Prostate gland (tissue), 2 donors: ENCODE data around the gene PCDHGA5. TPM values are rescaled to one million over a fixed set of nuclear protein-coding genes. Genes with fewer than 3 reads are reported as not detected.
A peak's percentile ranks its signal among the peaks of the same experiment; 100 is the strongest.
"Not testable (repeated sequence)": the region's sequence is repeated elsewhere in the genome, so short reads cannot be mapped to it uniquely, and the experiment has no call there.

Experiments
- DNase-seq: peaks from one replicate; pipeline ENCODE4 v3.0.0-alpha.2; 2019; ENCODE audit warnings: low spot score
- H3K27ac ChIP-seq, 2 donors: fragments of 200-600 bp; sonication (generic); 2 replicates each; pipeline ENCODE4 v1.5.1; 2017 to 2019
- H3K27me3 ChIP-seq: fragments of 200-600 bp; sonication (generic); replicated peaks from 2 replicates; pipeline ENCODE4 v1.5.1; 2019; ENCODE audit not compliant: insufficient read depth
- H3K36me3 ChIP-seq, 2 donors: fragments of 200-600 bp; sonication (generic); 1 replicate in 1 of 2; 2 replicates in 1 of 2; pipeline versions ENCODE4 v1.5.1 to v1.8.1; 2017 to 2019
- H3K4me1 ChIP-seq: fragments of 200-600 bp; sonication (generic); replicated peaks from 2 replicates; pipeline ENCODE4 v1.5.1; 2019
- H3K4me3 ChIP-seq, 2 donors: fragments of 200-600 bp; sonication (generic); 2 replicates each; pipeline ENCODE4 v1.5.1; 2017 to 2019
- H3K9me3 ChIP-seq: fragments of 200-600 bp; sonication (generic); 2 replicates; pipeline ENCODE4 v1.5.1; 2017
- POLR2A ChIP-seq: fragments of 450-650 bp; IDR thresholded peaks from one replicate; pipeline ENCODE4 v1.6.1; 2016; ENCODE audit warnings: antibody characterized with exemption, mild to moderate bottlenecking
- POLR2AphosphoS5 ChIP-seq: sonication (generic); formaldehyde crosslinking; IDR thresholded peaks from one replicate; pipeline ENCODE4 v1.6.1; 2017; ENCODE audit warnings: antibody characterized with exemption
- WGBS: methylation state at CpG from one replicate; pipeline ENCODE4 v1.1.5; 2018; 5-methylcytosine and 5-hydroxymethylcytosine counted together
- intact Hi-C: fragments of 100-400 bp; cut with DNase I; formaldehyde crosslinking; loops from one replicate; pipeline ENCODE4 v1.14.2; 2022
- total RNA-seq, 2 donors: library from RNA; depleted of rRNA; stranded (reverse); fragments of >200 nt; gene quantifications; one replicate each; pipeline ENCODE4 v1.1.0, GENCODE V29; 2016
- TF ChIP-seq, protein P1 (sequence below), 4 experiments: fragments of 200-600 bp in 2 of 4; fragments of 450-650 bp in 2 of 4; sonication (generic) in 2 of 4; IDR thresholded peaks; 1 replicate in 3 of 4; 2 replicates in 1 of 4; pipeline ENCODE4 v1.5.1; 2016 to 2019; ENCODE audit warnings: antibody characterized with exemption in 4 of 4, mild to moderate bottlenecking in 2 of 4, moderate library complexity in 2 of 4

Gene PCDHGA5
- total RNA-seq, 2 donors from 2014 or later, result 4.1 to 4.8 TPM

DNA sequence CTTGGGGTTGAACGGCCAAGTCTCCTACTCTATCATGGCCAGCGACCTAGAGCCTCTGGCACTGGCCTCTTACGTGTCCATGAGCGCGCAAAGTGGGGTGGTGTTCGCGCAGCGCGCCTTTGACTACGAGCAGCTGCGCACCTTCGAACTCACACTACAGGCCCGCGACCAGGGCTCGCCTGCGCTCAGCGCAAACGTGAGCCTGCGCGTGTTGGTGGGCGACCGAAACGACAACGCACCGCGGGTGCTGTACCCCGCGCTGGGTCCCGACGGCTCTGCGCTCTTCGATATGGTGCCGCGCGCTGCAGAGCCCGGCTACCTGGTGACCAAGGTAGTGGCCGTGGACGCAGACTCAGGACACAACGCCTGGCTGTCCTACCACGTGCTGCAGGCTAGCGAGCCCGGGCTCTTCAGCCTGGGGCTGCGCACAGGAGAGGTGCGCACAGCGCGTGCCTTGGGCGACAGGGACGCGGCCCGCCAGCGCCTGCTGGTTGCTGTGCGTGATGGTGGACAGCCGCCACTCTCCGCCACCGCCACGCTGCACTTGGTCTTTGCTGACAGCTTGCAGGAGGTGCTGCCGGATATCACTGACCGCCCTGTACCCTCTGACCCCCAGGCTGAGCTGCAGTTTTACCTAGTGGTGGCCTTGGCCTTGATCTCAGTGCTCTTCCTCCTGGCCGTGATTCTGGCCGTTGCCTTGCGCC is 35.7 kb downstream of the PCDHGA5 start:
- intact Hi-C loops, result no loop called here
- H3K27me3 ChIP-seq, result peaks cover under 1% of the 10 kb centered on the region
- H3K9me3 ChIP-seq, result peaks cover 10% of the 10 kb centered on the region

DNA sequence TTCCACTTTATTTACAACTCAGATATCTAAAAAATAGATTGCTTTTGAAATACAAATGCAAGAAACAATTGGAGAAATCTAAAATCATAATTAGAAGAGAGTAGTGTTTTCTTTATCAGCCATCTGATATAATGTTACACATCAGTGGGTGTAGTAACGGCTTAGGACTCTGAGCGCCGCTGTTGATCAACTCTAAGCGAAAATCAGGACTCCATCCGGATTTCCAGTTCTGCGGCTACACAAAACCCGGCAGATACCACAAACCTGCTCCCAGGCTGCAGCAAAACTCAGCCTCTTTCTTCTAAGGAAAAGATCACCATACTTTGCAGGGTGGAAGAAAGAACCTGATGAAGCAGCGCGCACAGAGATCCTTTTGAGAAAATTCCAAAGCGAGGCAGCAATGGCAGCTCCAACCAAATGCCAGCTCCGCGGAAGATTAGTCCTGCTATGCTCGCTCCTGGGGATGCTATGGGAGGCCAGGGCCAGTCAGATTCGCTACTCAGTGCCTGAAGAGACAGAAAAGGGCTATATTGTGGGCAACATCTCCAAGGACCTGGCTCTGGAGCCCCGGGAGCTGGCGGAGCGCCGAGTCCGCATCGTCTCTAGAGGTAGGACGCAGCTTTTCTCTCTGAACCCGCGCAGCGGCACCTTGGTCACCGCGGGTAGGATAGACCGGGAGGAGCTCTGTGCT is 38.7 kb downstream of the PCDHGA5 start, which contains the start of gene PCDHGA9:
TSS of gene PCDHGA9 (plus strand) at position 226 of the 691 bp plus-strand sequence. CDS start at position 401, 175 bp downstream.
- peak within 1 kb of the TSS in 1 of 2 donors; percentile 8 for H3K4me3 ChIP-seq
- no peaks in the 10 kb centered on the region for H3K27me3 ChIP-seq
- no peaks in the 10 kb centered on the region for H3K36me3 ChIP-seq
- no peaks in the 10 kb centered on the region for H3K4me1 ChIP-seq
- TF ChIP-seq, protein P1, sequence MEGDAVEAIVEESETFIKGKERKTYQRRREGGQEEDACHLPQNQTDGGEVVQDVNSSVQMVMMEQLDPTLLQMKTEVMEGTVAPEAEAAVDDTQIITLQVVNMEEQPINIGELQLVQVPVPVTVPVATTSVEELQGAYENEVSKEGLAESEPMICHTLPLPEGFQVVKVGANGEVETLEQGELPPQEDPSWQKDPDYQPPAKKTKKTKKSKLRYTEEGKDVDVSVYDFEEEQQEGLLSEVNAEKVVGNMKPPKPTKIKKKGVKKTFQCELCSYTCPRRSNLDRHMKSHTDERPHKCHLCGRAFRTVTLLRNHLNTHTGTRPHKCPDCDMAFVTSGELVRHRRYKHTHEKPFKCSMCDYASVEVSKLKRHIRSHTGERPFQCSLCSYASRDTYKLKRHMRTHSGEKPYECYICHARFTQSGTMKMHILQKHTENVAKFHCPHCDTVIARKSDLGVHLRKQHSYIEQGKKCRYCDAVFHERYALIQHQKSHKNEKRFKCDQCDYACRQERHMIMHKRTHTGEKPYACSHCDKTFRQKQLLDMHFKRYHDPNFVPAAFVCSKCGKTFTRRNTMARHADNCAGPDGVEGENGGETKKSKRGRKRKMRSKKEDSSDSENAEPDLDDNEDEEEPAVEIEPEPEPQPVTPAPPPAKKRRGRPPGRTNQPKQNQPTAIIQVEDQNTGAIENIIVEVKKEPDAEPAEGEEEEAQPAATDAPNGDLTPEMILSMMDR (IDR thresholded peaks at IDR 0.05), result peak in 2 of 4 experiments; percentile 28 to 37
- TF ChIP-seq POLR2A, result no peak
- H3K27ac ChIP-seq, result no peak within 1 kb of the TSS
- 14% methylated on average over 27 of the region's 27 CpGs for WGBS
- no peak for DNase-seq
- peaks cover 10% of the 10 kb centered on the region for H3K9me3 ChIP-seq
- intact Hi-C loops, result no loop called here

More for the DNA sequence above, 35.7 kb downstream of the PCDHGA5 start:
- Histone ChIP-seq H3K36me3 (no peaks in the 10 kb centered on the region), H3K4me3 (no peak overlapping the region), H3K27ac (no peak overlapping the region), H3K4me1 (no peaks in the 10 kb centered on the region)
- TF ChIP-seq, protein P1 (IDR thresholded peaks at IDR 0.05), result no peak
- TF ChIP-seq POLR2A, result no peak
- no peak for TF ChIP-seq POLR2AphosphoS5
- WGBS, result 20% methylated on average over 56 of the region's 61 CpGs
- no peak for DNase-seq

DNA sequence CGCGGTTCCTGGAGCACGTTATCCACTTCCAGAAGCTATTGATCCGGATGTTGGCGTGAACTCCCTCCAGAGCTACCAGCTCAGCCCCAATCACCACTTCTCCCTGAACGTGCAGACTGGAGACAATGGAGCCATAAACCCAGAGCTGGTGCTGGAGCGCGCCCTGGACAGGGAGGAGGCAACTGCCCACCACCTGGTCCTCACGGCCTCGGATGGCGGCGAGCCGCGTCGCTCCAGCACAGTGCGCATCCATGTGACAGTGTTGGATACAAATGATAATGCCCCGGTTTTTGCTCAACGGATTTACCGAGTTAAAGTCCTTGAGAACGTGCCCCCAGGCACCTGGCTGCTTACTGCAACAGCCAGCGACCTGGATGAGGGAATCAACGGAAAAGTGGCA is 39.4 kb downstream of the PCDHGA5 start:
- Histone ChIP-seq H3K27me3 (no peaks in the 10 kb centered on the region), H3K9me3 (peaks cover 10% of the 10 kb centered on the region), H3K4me1 (no peaks in the 10 kb centered on the region), H3K27ac (no peak overlapping the region), H3K4me3 (no peak overlapping the region), H3K36me3 (no peaks in the 10 kb centered on the region)
- WGBS, result 22% methylated on average over 22 of the region's 22 CpGs
- TF ChIP-seq, protein P1 (IDR thresholded peaks at IDR 0.05), result no peak
- no peak for TF ChIP-seq POLR2AphosphoS5
- no peak for TF ChIP-seq POLR2A
- DNase-seq, result no peak
- intact Hi-C loops, result no loop called here

DNA sequence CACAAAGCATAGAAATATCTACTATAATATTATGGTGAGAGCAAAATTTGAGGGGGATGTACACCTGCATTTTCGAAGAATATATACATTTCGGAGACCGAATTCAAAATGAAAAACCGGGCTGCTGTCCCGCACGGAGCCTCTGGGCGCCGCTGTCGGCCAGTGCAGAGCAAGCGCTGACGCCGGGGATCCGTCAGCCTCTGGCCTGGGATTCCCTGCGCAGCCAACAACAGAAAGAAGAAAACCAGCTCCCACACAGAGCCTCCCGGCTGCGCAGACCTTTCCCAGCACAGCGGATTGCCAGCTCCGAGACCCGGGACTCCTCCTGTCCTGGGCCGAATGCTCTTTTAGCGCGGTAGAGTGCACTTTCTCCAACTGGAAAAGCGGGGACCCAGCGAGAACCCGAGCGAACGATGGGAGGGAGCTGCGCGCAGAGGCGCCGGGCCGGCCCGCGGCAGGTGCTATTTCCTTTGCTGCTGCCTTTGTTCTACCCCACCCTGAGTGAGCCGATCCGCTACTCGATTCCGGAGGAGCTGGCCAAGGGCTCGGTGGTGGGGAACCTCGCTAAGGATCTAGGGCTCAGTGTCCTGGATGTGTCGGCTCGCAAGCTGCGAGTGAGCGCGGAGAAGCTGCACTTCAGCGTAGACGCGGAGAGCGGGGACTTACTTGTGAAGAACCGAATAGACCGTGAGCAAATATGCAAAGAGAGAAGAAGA is 44.0 kb downstream of the PCDHGA5 start, which contains the start of gene PCDHGB6:
TSS of gene PCDHGB6 (plus strand) at position 232 of the 716 bp plus-strand sequence. CDS start at position 414, 182 bp downstream.
- TF ChIP-seq, protein P1 (IDR thresholded peaks at IDR 0.05), result peak in 3 of 4 experiments; percentile 32 to 59 (median 59)
- H3K27me3 ChIP-seq, intact Hi-C loops, H3K36me3 ChIP-seq, H3K27ac ChIP-seq, DNase-seq, H3K9me3 ChIP-seq, H3K4me1 ChIP-seq: not testable (repeated sequence)
- WGBS, result 11% methylated on average over 44 of the region's 51 CpGs
- peak within 1 kb of the TSS in 1 of 2 donors; percentile 14 for H3K4me3 ChIP-seq
